ENCODE results near the gene GLG1. TPM values are rescaled to one million over a fixed set of nuclear protein-coding genes. Genes with fewer than 3 reads are reported as not detected.
"Not testable (repeated sequence)": the region's sequence is repeated elsewhere in the genome, so short reads cannot be mapped to it uniquely, and the experiment has no call there.

The GLG1 gene
- total RNA-seq, 2 experiments from 2014 or later = 60.8 to 62.0 TPM

- Mint-ChIP-seq H3K4me3 (no peak overlapping the region), H3K27ac (no peak overlapping the region), H3K27me3 (ENCODE audit: low read depth) (no peaks in the 10 kb centered on the region), H3K9me3 (no peaks in the 10 kb centered on the region), H3K4me1 (ENCODE audit: low read depth) (no peaks in the 10 kb centered on the region), H3K36me3 (ENCODE audit: low read depth) (peaks cover 24% of the 10 kb centered on the region)
- CTCF ChIA-PET = no interaction called here
- intact Hi-C loops (cut with micrococcal nuclease) = no loop called here
- no peak for DNase-seq
Observed at GRCh38 chr16:74446866-74447265, 160.0 kb downstream of the GLG1 start.

- H3K4me1 Mint-ChIP-seq (ENCODE audit: low read depth); H3K4me3 Mint-ChIP-seq; H3K9me3 Mint-ChIP-seq; intact Hi-C loops (cut with micrococcal nuclease); H3K27me3 Mint-ChIP-seq (ENCODE audit: low read depth); DNase-seq; H3K27ac Mint-ChIP-seq: not testable (repeated sequence)
- peaks cover 16% of the 10 kb centered on the region for H3K36me3 Mint-ChIP-seq (ENCODE audit: low read depth)
- CTCF ChIA-PET = interaction anchor here (0.6 kb wide), 1 partner anchor 472 kb away, joined by 3 read pairs; no protein-coding TSS in a partner anchor
Observed at GRCh38 chr16:74443624-74444346, 163.1 kb downstream of the GLG1 start.

DNA sequence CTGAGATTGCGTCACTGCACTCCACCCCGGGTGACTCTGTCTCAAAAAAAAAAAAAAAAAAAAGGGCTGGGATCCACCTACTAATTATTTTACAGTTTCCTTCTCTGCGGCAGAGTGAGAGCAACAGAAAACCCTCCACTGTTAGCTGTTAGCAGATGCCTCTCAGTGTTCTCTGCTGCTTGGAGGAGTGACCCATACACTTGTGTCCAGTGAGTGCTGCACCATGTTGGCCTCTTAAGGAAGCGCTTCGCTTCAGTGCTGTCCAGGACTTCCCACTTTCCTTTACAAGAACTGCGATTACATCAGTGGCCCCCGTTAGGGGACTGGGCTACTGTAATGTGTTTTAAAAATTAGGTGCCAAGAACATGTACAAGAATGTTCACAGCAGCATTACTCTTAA is 167.2 kb downstream of the GLG1 start:
- no peak overlapping the region for H3K27ac Mint-ChIP-seq
- intact Hi-C loops (cut with micrococcal nuclease) = no loop called here

DNA sequence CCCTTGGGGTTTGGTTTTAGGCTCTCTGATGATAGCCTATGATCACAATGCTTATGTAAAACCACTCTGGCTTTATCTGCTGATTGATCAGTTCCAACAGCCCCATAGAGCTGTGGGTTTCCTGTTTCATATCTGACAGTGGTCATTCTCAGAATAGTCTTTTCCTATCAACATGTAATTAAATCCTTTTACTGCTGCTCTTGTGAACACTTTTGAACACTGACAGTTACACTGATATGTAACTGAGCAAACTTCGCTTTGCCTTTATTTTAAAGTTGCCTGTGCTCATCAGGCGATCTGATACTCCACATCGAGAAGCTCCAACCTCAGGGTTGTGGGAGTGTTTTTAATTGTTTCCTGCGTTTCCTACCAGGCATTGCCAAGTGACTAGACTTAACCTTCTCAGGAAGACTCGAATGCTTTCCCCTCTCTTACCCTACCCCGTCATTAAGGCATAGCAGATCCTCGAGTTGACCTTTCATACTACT is 168.4 kb downstream of the GLG1 start:
- Mint-ChIP-seq H3K27ac (no peak overlapping the region), H3K36me3 (ENCODE audit: low read depth) (peaks cover 14% of the 10 kb centered on the region), H3K4me1 (ENCODE audit: low read depth) (peaks cover 9% of the 10 kb centered on the region), H3K9me3 (peaks cover 14% of the 10 kb centered on the region), H3K4me3 (no peak overlapping the region), H3K27me3 (ENCODE audit: low read depth) (no peaks in the 10 kb centered on the region)
- CTCF ChIA-PET = interaction anchor here (0.6 kb wide), 2 partner anchors 11 to 224 kb away, joined by 3 to 4 read pairs; no protein-coding TSS in a partner anchor
- no peak for DNase-seq
- intact Hi-C loops (cut with micrococcal nuclease) = no loop called here

More for the DNA sequence above, 167.2 kb downstream of the GLG1 start:
- Mint-ChIP-seq H3K36me3 (ENCODE audit: low read depth) (peaks cover 15% of the 10 kb centered on the region), H3K4me3 (no peak overlapping the region), H3K4me1 (ENCODE audit: low read depth) (peaks cover 9% of the 10 kb centered on the region), H3K27me3 (ENCODE audit: low read depth) (no peaks in the 10 kb centered on the region), H3K9me3 (peaks cover 11% of the 10 kb centered on the region)
- CTCF ChIA-PET = interaction anchor here (0.6 kb wide), 1 partner anchor 131 kb away, joined by 5 read pairs; no protein-coding TSS in a partner anchor
- DNase-seq = no peak

GRCh38 chr16:74431516-74431915 is 175.4 kb downstream of the GLG1 start:
- Mint-ChIP-seq H3K27me3 (ENCODE audit: low read depth) (no peaks in the 10 kb centered on the region), H3K27ac (no peak overlapping the region), H3K4me1 (ENCODE audit: low read depth) (no peaks in the 10 kb centered on the region), H3K9me3 (peaks cover 9% of the 10 kb centered on the region), H3K4me3 (no peak overlapping the region), H3K36me3 (ENCODE audit: low read depth) (no peaks in the 10 kb centered on the region)
- CTCF ChIA-PET = interaction anchor here (0.6 to 0.8 kb wide), 2 partner anchors 50 to 120 kb away, joined by 3 to 4 read pairs; no protein-coding TSS in a partner anchor
- intact Hi-C loops (cut with micrococcal nuclease) = loop anchor here (2.0 to 5.0 kb wide), 2 partner anchors 64 to 123 kb away; no protein-coding TSS in a partner anchor
- no peak for DNase-seq

GRCh38 chr16:74430036-74430712 is 176.7 kb downstream of the GLG1 start:
- H3K27ac Mint-ChIP-seq; H3K4me1 Mint-ChIP-seq (ENCODE audit: low read depth); CTCF ChIA-PET; H3K9me3 Mint-ChIP-seq; H3K36me3 Mint-ChIP-seq (ENCODE audit: low read depth); H3K4me3 Mint-ChIP-seq; H3K27me3 Mint-ChIP-seq (ENCODE audit: low read depth): not testable (repeated sequence)
- DNase-seq = peak; percentile 66
- intact Hi-C loops (cut with micrococcal nuclease) = loop anchor here (2.0 to 5.0 kb wide), 2 partner anchors 63 to 121 kb away; no protein-coding TSS in a partner anchor

GRCh38 chr16:74428493-74428892 is 178.4 kb downstream of the GLG1 start:
- H3K4me3 Mint-ChIP-seq; H3K4me1 Mint-ChIP-seq (ENCODE audit: low read depth); intact Hi-C loops (cut with micrococcal nuclease); DNase-seq; H3K27me3 Mint-ChIP-seq (ENCODE audit: low read depth); H3K27ac Mint-ChIP-seq; H3K36me3 Mint-ChIP-seq (ENCODE audit: low read depth); CTCF ChIA-PET; H3K9me3 Mint-ChIP-seq: not testable (repeated sequence)

DNA sequence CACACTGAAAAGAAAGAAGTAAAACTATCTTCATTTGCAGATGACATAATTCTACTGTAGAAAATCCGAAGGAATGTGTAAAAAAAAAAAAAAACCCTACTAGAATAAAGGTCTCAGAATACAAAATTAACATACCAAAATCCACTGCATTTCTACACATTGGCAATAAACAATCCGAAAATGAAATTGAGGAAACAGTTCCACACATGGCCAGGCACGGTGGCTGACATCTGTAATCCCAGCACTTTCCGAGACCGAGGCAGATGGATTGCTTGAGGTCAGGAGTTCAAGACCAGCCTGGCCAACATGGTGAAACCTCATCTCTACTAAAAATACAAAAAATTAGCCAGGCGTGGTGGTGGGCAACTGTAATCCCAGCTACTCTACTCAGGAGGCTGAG is 181.2 kb downstream of the GLG1 start:
- DNase-seq; CTCF ChIA-PET; H3K27me3 Mint-ChIP-seq (ENCODE audit: low read depth); H3K27ac Mint-ChIP-seq; H3K4me1 Mint-ChIP-seq (ENCODE audit: low read depth); H3K36me3 Mint-ChIP-seq (ENCODE audit: low read depth); H3K9me3 Mint-ChIP-seq; H3K4me3 Mint-ChIP-seq; intact Hi-C loops (cut with micrococcal nuclease): not testable (repeated sequence)

DNA sequence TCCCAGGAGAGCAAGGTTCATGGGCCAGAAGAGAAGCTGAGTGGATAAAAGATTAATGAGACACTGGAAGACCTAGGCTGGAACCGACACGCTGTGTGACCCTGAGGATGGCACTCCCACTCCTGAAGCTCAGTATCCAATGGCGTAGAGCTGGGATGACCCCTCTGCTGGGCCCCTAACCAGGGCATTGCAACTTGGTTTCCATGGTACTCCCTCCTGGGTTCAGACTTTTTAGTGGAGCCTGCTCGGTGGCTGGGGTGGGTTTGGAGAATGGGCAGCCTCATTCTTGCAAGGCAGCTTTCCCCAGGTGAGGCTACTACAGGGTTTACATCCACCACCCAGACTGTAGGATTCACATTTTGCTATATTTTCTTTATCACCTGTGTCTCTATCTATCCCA is 183.2 kb downstream of the GLG1 start:
- H3K36me3 Mint-ChIP-seq (ENCODE audit: low read depth); H3K4me1 Mint-ChIP-seq (ENCODE audit: low read depth); H3K4me3 Mint-ChIP-seq; intact Hi-C loops (cut with micrococcal nuclease); H3K9me3 Mint-ChIP-seq; H3K27me3 Mint-ChIP-seq (ENCODE audit: low read depth); H3K27ac Mint-ChIP-seq; DNase-seq: not testable (repeated sequence)
- CTCF ChIA-PET = interaction anchor here (0.6 kb wide), 1 partner anchor 679 kb away, joined by 7 read pairs; no protein-coding TSS in a partner anchor

- H3K36me3 Mint-ChIP-seq (ENCODE audit: low read depth); H3K9me3 Mint-ChIP-seq; CTCF ChIA-PET; H3K27me3 Mint-ChIP-seq (ENCODE audit: low read depth); H3K27ac Mint-ChIP-seq; H3K4me3 Mint-ChIP-seq; intact Hi-C loops (cut with micrococcal nuclease); DNase-seq; H3K4me1 Mint-ChIP-seq (ENCODE audit: low read depth): not testable (repeated sequence)
Observed at GRCh38 chr16:74422086-74422485, 184.8 kb downstream of the GLG1 start.

DNA sequence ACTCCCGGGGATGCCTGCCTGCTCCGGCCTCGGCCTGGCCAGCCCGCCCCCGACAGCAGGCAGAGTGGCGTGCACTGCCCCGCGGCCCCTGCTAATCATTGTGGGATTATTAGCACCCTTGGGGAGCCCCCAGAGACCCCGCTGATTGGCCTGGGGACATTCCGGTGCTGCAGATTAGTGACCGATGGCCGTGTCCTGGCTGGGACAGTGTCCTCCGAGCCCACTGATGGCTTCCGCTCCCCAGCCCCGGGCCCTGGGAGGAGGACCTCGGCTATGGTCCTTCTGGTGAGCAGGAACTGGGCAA is 185.5 kb downstream of the GLG1 start:
- CTCF ChIA-PET; H3K36me3 Mint-ChIP-seq (ENCODE audit: low read depth); H3K27me3 Mint-ChIP-seq (ENCODE audit: low read depth); H3K27ac Mint-ChIP-seq; H3K4me3 Mint-ChIP-seq; H3K4me1 Mint-ChIP-seq (ENCODE audit: low read depth); H3K9me3 Mint-ChIP-seq; intact Hi-C loops (cut with micrococcal nuclease); DNase-seq: not testable (repeated sequence)

DNA sequence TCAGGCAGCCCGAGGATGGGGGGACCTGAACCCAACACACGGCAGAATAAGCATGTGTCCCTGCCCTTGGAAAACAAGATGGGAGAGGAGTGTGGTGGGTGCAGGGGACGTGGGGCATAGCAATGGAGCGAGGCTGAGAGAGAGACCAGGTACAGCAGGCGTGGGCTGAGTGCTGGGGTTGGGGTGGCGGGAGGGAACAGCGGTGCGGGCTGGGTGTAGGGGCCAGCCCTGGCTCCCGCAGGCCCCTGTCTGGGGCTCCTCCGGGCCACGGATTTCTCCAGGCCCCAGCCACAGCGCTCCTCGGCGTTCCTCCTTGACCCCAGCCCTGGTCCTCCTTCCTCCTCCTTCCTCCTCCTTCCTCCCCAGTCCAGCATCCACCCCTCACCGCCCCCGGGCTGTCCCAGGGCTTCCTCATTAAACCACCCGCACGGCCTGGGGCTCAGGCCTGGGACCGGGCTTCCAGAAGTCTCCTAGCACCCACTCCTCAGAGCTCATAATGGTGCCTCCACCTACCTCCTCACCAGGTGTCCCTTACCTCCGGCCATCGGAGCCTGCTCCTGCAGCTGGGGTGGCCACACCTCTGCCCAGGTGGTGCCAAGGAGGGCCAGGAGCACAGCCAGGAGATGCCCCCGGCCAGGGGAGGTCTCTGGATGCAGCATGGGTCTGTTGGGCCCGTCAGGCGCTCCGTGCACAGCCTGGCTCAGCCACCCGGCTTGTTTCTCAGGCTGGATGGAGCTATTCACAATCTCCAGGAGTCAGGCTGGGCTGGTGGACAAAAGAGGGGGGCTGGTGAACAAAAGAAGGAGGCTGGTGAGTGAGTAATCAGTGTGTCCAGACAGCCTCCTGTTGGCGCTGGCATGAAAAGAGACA is 186.1 kb downstream of the GLG1 start, which contains the start of gene CLEC18B:
CLEC18B (minus strand) TSS at position 867 of the 870 bp plus-strand sequence; CDS start at position 659, 208 bp downstream.
- H3K27ac Mint-ChIP-seq; H3K4me3 Mint-ChIP-seq; H3K4me1 Mint-ChIP-seq (ENCODE audit: low read depth); H3K36me3 Mint-ChIP-seq (ENCODE audit: low read depth); H3K27me3 Mint-ChIP-seq (ENCODE audit: low read depth); intact Hi-C loops (cut with micrococcal nuclease); H3K9me3 Mint-ChIP-seq; CTCF ChIA-PET; DNase-seq: not testable (repeated sequence)

Measured in activated naive CD4-positive, alpha-beta T cell treated with anti-CD3 and anti-CD28 coated beads for 36 hours (primary cell).